Activated CD4-positive, alpha-beta T cell treated with anti-CD3 and anti-CD28 coated beads, Interleukin-2, Interleukin-4, amounts not matched to agents 100 ng/mL and 50 ng/mL, durations not matched to agents 16 hours and 8 hours (primary cell): Measurements from ENCODE around the gene TFEC.
"Not testable (repeated sequence)": the region's sequence is repeated elsewhere in the genome, so short reads cannot be mapped to it uniquely, and the experiment has no call there.

Experiments used
- DNase-seq: peaks from one replicate; pipeline ENCODE4 v3.0.0-alpha.2; 2020; ENCODE audit warnings: low spot score

Gene TFEC

DNA sequence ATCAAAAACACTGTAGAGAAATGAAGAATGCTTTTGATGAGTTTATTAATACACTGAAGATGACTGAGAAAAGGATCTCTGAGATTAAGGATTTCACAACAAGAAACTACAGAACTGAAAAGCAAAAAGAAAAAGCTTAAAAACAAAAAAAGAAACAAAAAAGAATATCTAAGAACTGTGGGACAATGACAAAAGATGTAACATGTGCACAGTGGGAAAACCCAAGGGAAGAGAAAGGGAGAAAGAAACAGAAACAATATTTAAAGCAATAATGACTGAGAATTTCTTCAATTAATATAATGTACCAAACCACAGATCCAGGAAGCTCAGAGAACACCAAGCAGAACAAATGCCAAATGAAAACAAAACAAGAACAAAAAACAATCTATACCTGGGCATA lies 42.2 kb downstream of the TFEC start:
- no peak for DNase-seq

DNA sequence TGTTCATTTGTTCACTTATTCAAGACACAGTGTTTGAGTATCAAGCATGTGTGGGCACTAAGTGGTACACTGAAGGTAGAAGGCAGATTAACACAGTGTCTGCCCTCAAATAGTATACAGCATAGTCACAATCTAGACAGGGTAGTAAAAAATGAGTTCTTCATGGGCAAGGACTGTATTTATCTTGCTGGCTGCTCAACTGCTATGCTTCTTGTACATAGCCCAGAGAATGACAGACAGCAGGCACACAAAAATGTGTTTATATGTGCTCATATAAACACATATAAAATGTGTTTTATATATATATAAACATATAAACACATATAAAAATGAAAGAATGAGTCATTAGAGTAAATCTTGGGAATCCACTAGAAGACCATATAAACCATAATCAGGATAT lies 43.1 kb downstream of the TFEC start:
- DNase-seq = no peak

DNA sequence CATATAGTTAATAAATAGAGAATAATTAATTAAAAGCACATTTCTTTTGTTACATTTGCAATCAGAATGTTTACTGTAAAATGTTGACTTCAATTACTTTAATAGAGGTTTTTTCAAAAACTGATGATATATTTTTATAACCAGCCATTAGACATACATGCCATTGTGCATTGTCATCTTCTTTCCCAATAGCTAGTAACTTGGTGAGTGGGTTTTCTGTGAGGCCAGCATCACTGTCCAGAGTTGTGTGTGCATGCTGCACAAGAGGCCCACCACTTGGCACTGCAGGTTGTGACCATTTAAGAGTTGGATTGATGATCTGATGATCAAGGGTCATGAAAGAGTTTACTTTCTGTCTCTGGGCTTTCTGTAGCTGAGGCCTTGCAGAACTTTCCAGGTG lies 46.5 kb downstream of the TFEC start:
- no peak for DNase-seq

DNA sequence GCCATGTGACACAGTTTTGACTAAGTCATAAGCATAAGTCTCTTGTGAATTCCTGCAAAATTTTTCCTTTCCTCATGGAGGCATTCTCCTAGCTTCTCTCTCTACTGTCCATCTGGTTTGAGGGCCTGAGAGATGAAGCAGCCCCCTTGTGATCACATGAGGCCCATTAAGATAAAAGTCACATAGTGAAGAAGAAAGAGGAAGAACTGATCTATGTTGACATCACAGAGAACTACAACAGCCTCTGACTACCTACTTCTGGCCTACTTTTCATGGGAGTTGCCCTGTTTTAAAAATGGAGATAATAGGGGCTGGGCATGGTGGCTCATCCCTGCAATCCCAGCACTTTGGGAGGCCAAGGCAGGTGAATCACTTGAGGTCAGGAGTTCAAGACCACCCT lies 50.4 kb downstream of the TFEC start:
- no peak for DNase-seq

DNA sequence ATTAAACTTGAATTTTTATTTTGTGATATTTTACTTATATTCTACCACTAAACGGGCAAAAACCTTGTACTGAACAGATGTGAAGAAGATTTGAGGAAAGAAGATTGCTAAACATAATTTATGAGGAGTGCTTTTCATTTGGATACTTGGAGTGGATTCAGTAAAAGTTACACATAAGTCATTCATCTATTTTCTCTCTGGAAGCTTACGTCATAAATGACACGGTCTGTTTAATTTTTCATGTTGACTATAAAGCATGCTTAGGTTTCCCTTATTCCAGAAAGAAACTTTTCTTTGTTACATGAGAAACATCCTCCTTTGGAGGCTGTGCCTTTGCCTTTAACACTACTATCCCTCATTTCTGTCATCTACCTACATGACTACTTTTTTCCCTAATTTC lies 53.9 kb downstream of the TFEC start:
- no peak for DNase-seq

DNA sequence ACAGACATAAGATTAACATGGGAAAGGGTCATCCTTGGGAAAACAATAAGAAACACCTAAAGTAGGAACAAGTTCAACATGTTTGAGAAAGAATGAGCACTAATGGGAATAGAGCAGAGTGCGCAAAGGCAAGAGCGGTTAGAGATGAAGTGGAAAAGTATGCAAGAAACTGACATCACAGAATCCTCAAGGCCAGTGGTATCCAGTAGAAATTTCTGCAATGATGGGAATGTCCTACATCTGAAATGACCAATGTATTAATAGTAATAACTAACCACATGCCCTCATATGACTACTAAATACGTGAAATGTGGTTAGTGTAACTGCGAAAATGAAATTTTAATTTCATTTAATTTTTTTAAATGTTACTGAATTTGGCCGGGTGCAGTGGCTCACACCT lies 54.8 kb downstream of the TFEC start:
- DNase-seq = no peak

DNA sequence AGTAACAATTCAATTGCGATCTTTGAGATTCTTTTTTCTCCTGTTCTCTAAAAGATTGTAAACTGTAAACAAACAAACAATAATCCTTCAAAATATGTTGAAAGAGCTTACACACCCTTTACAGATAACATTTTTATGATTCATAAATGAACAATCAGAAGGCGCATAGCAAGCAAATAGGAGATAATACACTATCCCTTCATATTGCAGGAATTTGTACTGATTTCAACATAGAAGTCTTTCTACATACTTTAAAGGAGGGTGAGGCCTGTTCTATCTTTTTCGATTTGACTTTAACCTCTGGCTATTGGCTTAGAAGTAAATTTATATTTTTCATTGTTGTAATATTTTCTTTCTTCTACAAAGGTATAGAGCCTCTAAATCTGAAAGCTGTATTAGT lies 57.2 kb downstream of the TFEC start:
- DNase-seq = no peak

DNA sequence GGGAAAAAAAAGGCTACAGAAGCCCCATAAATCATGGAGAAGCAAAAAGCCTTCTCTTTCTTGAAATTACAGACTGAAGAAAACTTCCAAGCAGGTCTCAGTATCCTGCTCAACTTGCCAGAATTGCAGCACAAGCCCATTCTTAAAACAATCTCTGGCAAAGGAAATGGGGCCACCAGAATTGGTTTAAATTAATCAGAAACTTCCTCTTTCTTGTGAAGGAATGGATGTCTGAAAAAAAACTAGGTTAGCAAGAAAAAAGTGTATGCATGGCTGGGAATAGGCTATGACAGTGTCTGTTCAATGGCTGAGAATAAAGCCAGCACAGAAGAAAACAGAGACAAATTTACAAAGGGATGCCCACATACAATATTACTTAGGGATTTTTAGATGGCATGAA lies 59.1 kb downstream of the TFEC start:
- DNase-seq = no peak

DNA sequence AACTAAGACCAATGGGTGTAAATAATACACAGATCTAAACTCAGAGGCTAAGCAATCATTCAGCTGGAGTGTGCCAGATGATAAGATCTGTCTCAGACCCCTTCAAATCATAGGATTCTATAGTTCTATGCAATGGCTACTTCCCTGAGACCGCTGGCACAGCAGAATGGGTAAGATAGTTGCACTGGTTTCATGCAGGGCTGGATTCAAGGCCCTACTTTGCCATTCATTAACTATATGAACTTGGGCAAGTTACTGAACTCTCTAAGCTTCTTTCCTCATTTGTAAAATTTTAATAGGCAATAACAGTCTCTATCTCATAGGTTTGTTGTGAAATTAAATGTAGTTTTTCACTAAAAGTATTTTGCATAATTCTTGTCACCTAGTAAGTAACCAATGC lies 62.0 kb downstream of the TFEC start:
- DNase-seq = no peak

DNA sequence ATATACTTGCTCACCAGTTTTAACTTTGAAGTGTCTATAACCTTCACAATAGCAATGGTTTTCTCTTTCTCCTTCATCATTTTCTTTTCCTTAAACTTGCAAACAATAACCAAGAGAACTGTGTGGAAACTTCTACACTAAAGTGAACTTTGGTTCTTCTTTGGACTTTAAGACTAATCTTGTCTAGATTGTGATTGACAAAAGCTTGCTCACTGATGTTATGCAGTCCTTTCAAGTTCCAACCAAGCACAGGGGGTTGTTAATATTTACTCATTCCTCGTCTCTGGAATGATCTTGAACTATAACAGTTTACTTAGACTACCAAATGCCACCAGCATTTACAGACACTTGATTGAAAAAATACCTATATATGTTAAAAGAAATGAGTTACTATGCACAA lies 62.4 kb downstream of the TFEC start:
- DNase-seq = no peak

DNA sequence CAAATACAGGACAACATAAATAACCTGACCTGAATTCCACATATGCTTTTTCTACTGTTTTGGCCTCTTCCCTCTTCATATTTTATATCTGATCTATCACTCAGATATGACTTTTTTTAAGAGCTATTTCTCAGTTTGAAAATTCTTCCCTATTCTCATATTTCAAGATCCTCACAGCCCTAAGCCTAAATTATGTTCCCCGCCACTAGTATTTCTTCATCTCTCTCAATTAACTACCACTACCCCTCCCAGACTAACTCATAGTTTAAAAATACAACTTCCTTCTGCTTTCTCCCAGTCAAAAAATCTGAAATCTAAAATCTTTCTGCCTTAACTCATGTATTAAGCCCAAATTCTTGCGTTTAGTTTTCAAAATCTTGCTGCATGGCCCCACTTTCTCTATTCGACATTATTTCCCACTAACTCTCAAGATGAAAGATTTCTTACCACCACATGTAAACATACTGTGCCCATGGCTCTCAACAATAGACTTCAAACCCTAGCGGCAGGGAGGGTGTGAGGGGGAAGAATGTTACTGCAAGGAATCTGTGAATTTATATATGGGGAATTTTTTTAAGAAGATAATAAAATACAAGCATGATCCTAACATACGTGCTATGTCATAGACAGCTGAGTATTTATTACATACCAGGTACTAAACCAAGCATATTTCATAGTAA lies 64.6 kb downstream of the TFEC start:
- no peak for DNase-seq

DNA sequence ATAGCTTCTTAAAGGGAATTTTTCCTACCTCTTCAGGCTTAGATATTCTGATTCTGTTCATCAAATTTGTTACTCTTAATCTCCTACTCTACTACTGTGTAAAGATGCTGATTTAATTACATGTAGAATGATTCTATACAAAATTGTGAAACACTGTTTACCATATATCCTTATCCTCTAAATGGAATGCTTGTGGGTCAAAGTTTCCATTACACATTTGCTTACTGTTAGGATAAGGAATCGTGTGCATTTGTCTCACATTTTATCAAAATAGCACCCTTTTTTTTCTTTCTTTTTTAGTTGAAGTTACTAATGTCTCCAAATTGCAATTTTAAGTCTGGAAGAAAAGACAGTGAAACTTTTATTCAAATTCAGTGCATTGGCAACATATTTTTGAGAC lies 65.3 kb downstream of the TFEC start:
- no peak for DNase-seq

DNA sequence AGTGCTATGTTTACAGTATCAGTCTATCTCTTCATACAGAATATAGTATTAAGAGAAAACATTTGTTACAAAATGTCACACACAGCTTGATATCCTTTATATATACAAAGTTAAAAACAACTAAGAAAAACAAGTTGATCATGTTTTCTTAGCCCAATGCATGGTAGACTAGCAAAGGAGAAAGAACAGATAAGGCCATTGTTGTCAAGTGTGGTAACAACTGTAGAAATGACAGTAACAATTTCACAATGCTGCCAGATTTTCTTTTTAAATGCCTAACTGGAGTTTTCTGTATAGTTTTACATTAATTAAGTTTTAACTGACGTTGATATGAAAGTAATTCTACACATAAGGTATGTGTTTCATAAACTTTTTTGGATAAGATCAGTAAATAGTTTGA lies 65.8 kb downstream of the TFEC start:
- no peak for DNase-seq

DNA sequence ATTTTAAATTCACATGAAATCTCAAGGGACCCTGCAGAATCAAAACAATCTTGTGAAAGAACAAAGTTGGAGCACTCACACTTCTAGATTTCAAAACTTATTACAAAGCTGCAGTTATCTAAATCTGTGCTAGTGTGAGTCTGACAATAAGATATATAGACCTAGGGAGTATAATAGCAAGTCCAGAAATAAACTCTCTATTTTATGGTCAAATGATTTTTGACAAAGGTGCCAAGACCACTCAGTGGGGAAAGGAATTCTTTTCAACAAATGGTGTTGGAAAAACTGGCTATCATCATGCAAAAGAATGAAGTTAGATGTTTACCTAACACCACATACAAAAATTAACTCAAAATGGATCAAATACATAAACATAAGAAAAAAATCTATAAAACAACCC lies 68.2 kb downstream of the TFEC start:
- no peak for DNase-seq

DNA sequence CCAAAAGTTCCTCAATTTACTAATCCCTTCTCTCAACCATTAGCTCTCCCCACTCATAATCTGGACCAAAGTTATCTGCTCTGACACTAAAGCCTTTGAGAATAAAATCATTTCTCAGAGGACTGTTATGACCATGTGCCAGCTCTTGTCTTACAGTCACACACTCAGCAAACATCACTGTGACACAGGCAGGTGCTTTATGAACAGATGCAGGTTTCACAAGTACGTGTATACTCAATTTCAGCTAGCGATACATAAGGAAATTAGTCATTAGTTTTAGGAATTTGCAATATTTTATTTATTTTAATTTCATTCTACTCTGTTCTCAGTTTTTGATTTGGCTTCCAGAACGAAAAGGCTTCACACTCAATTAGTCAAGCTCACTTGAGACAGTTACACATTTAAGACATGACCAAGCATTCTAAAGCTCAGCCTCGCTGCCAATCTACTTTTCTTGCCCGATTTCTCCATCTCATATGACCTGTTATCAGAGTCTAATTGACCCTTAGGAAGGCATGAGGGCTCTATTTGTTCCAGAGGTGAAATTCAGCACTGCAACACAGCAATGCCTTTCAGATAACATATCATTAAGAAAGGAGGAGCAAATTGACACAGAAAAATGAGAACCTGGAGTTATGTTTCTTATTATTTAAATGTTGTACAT lies 76.8 kb downstream of the TFEC start:
- DNase-seq = no peak

DNA sequence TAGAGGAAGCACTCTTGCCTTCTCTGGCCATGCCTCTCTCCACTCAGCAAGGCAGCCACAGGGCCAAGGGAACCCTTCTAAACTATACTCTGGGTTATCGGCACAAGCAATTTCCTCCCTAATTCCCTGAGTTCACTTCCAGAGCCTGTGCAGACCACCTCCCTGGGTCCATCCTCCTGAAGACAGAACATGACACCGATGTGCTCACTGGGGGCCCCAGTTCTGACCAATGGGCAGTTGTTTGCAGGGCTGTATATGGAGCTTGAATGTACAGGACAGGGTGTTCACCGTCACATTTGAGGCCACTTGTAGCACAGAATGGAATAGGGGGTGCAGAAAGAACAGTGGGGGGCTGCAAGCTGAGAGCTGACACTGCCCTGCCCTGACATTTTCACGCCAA lies 77.7 kb downstream of the TFEC start:
- no peak for DNase-seq

DNA sequence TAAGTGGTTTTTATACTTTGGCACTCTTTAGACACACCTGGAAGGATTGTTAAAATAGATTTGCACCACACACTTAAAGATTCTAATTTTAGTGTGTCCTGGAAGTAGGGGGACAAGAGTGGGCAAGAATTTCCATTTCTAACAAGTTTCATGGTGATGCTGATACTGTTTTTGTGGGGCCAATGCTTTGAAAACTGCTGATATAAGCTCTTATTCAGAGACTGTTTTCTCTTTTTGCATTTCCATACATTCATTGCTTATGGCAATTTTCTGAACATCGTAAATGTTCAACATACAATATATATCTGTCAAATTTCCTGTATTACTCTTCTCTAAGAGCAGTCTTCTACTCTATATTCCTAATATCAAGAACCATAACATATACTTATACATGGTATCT lies 79.0 kb downstream of the TFEC start:
- DNase-seq = no peak

DNA sequence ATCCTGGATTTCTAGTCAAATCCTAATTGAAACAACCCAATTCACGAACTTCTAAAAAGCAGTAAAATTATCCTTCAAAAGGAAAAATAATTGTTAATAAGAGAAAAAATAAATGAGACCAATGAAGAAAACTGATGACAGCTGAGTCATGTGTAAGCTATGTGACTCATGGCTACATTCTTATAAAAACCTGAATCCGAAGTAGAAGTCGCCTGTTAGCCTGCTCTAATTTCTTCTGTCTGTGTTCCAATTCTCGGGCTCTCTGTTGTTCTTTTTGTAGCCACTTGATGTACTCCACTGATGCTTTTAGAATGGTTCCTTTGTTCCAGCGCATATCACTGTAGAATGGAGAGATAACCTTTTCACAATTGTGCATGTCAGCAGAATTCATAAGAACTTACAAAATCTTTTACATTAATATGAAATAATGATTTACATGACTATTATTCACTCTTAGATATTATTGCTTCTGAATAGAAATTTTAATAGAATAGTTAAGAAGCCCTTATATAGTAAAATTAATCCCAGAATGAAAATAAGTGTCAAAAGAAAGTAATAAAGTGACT lies 88.8 kb downstream of the TFEC start:
- DNase-seq = no peak

DNA sequence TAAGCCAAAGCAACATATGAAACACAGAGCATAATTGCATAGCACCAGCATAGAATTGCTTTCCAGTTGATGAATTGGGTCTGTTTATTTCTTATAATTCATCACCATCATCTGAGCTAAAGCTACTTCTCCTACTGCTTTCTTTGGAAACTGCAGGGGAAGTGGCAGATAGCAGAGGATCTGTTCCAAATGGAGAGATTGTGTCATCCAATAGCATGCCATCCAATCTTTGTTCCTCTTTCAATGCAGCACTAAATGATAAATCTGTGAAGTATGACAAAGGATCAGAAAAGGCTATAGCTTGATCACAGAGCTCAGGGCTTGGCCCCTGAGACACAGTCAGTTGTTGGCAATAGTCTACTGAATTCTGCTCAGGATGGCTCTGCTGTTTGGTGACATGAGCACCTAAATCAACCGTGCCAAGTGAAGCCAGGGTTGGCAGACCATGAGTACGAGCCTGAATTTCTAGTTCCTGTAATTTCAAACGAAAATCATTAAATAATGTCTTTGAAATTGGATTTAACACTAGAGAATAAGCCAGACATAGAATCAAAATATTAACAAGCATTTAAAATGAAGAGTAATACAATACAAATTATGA lies 90.0 kb downstream of the TFEC start:
- no peak for DNase-seq

DNA sequence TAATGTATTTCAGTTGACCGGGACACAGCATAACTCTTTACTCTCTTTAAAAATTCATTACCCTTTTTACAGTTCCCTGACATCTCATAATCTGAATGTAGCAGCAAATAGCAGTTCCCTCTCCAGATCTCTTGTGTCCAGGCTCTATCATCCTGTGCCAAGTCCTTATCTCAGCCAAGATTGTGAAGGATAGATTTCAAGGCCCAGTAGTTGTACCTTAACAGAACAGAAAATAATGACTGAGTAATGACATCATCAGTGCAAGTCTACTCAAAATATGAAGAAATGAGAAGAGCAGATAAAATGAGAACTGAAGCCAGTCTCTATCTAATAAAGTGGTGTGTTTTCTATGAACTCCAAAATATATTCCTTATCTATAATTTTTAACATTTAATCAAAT lies 92.6 kb downstream of the TFEC start:
- no peak for DNase-seq

DNA sequence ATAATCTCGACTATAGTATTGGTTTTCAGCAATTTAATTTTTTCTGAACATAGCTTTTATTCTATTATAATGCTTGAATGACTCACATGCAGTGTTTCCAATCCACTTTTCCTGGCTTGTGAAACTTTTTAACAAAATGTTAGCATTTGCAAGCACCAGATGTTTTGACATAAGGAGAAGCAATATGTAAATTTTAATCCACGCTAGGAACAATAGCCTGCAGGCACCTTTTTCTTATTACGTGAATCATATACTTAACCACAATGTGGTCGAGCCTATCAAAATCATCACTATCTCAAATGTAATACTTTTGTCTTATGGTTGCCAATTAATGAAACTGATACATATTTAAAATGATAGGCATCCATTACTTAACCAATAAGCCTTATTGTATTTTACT lies 97.1 kb downstream of the TFEC start:
- no peak for DNase-seq

DNA sequence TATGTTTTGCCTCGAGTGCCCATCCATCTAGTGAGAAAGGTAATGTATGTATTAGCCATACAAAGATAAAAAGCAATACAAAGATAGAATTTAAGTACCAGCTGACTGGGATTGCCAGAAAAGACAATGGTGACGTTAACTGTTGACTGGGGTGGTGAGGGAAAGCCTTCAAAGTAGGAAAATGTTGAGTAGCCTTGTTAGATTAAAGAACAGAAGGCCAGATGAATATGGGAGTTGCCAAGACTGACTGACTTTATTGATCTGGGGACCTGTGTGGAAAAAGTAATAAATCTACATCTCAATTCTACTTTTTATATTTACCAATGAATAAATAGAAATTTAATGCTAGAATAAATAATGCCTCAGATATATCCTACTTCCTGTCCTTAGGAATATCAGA lies 97.7 kb downstream of the TFEC start:
- DNase-seq = no peak

DNA sequence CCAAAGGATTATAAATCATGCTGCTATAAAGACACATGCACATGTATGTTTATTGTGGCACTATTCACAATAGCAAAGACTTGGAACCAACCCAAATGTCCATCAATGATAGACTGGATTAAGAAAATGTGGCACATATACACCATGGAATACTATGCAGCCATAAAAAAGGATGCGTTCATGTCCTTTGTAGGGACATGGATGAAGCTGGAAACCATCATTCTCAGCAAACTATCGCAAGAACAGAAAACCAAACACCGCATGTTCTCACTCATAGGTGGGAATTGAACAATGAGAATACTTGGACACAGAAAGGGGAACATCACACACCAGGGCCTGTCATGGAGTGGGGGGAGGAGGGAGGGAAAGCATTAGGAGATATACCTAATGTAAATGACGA lies 100.4 kb downstream of the TFEC start:
- DNase-seq = not testable (repeated sequence)

DNA sequence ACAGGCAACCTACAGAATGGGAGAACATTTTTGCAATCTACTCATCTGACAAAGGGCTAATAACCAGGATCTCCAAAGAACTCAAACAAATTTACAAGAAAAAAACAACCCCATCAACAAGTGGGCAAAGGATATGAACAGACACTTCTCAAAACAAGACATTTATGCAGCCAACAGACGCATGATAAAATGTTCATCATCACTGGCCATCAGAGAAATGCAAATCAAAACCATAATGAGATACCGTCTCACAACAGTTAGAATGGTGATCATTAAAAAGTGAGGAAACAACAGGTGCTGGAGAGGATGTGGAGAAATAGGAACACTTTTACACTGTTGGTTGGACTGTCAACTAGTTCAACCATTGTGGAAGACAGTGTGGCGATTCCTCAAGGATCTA lies 100.8 kb downstream of the TFEC start:
- not testable (repeated sequence) for DNase-seq
